ENCODE data around the gene RHOB.

RHOB gene

GRCh38 chr2:20449501-20450200, 2.8 kb downstream of the RHOB start:
- POLR2A ChIA-PET = interaction anchor here (0.6 to 5.1 kb wide), 11 partner anchors 17 to 202 kb away, joined by 3 to 82 read pairs (median 4); partner anchors contain the start of gene HS1BP3

GRCh38 chr2:20450201-20450999, 3.5 kb downstream of the RHOB start:
- no peak for DNase-seq (ENCODE audit: extremely low spot score)
- TF ChIP-seq CTCF (IDR thresholded peaks at IDR 0.05; ENCODE audit: control extremely low read depth, extremely low read depth, low read depth, missing control alignments) = no peak
- ChIA-PET POLR2A (interaction anchor here (0.6 to 5.1 kb wide), 4 partner anchors 16 to 99 kb away, joined by 3 to 56 read pairs (median 4); no protein-coding TSS in a partner anchor), CTCF (interaction anchor here (1.2 to 4.2 kb wide), 7 partner anchors 11 to 201 kb away, joined by 3 to 25 read pairs (median 5); partner anchors contain the start of gene HS1BP3)

More at GRCh38 chr2:20449501-20450200, 2.8 kb downstream of the RHOB start:
- DNase-seq (ENCODE audit: extremely low spot score) = no peak
- no peak for TF ChIP-seq CTCF (IDR thresholded peaks at IDR 0.05; ENCODE audit: control extremely low read depth, extremely low read depth, low read depth, missing control alignments)
- CTCF ChIA-PET = interaction anchor here (1.1 to 4.2 kb wide), 8 partner anchors 9 to 202 kb away, joined by 3 to 25 read pairs (median 5); partner anchors contain the start of gene HS1BP3

- no peak for TF ChIP-seq CTCF (IDR thresholded peaks at IDR 0.05; ENCODE audit: control extremely low read depth, extremely low read depth, low read depth, missing control alignments)
- no peak for DNase-seq (ENCODE audit: extremely low spot score)
- POLR2A ChIA-PET = no interaction called here
- CTCF ChIA-PET = interaction anchor here (1.4 to 4.2 kb wide), 5 partner anchors 9 to 199 kb away, joined by 3 to 25 read pairs (median 4); no protein-coding TSS in a partner anchor
Measured at GRCh38 chr2:20451000-20451290, 4.1 kb downstream of the RHOB start.

GRCh38 chr2:20451341-20451740, 4.5 kb downstream of the RHOB start:
- no peak for TF ChIP-seq CTCF (IDR thresholded peaks at IDR 0.05; ENCODE audit: control extremely low read depth, extremely low read depth, low read depth, missing control alignments)
- no peak for DNase-seq (ENCODE audit: extremely low spot score)
- ChIA-PET CTCF (interaction anchor here (1.2 to 4.2 kb wide), 9 partner anchors 9 to 199 kb away, joined by 3 to 25 read pairs (median 5); no protein-coding TSS in a partner anchor), POLR2A (no interaction called here)

- no peak for DNase-seq (ENCODE audit: extremely low spot score)
- no peak for TF ChIP-seq CTCF (IDR thresholded peaks at IDR 0.05; ENCODE audit: control extremely low read depth, extremely low read depth, low read depth, missing control alignments)
- POLR2A ChIA-PET = interaction anchor here (0.9 kb wide), 1 partner anchor 65 kb away, joined by 3 read pairs; no protein-coding TSS in a partner anchor
- CTCF ChIA-PET = interaction anchor here (1.0 to 4.2 kb wide), 9 partner anchors 8 to 190 kb away, joined by 3 to 25 read pairs (median 5); no protein-coding TSS in a partner anchor
Measured at GRCh38 chr2:20451761-20452499, 5.1 kb downstream of the RHOB start.

- ChIA-PET CTCF (interaction anchor here (0.7 to 4.2 kb wide), 9 partner anchors 11 to 198 kb away, joined by 3 to 25 read pairs (median 5); no protein-coding TSS in a partner anchor), POLR2A (interaction anchor here (0.9 kb wide), 1 partner anchor 64 kb away, joined by 3 read pairs; no protein-coding TSS in a partner anchor)
- TF ChIP-seq CTCF (IDR thresholded peaks at IDR 0.05; ENCODE audit: control extremely low read depth, extremely low read depth, low read depth, missing control alignments) = no peak
- DNase-seq (ENCODE audit: extremely low spot score) = no peak
Measured at GRCh38 chr2:20452551-20452950, 5.7 kb downstream of the RHOB start.
